HG03095 (cell line): ENCODE measurements around the gene WDR72.

Experiments used
- ATAC-seq: cut with Tn5 transposase; IDR thresholded peaks from one replicate; pipeline ENCODE4 v1.9.1; 2021; ENCODE audit warnings: moderate library complexity; ENCODE audit not compliant: unreplicated experiment

WDR72 gene

GRCh38 chr15:53611145-53611920 is 148.1 kb downstream of the WDR72 start:
- no peak for ATAC-seq

- no peak for ATAC-seq
Observed at GRCh38 chr15:53591041-53591440, 168.4 kb downstream of the WDR72 start.

GRCh38 chr15:53590380-53590779 is 169.1 kb downstream of the WDR72 start:
- no peak for ATAC-seq

GRCh38 chr15:53589520-53590057 is 169.9 kb downstream of the WDR72 start:
- ATAC-seq, result no peak

- no peak for ATAC-seq
Observed at GRCh38 chr15:53588773-53589172, 170.7 kb downstream of the WDR72 start.

GRCh38 chr15:53586799-53587198 is 172.7 kb downstream of the WDR72 start:
- ATAC-seq, result no peak

GRCh38 chr15:53581513-53581912 is 177.9 kb downstream of the WDR72 start:
- no peak for ATAC-seq

- ATAC-seq, result no peak
Observed at GRCh38 chr15:53580366-53580765, 179.1 kb downstream of the WDR72 start.

GRCh38 chr15:53576841-53577240 is 182.6 kb downstream of the WDR72 start:
- no peak for ATAC-seq

GRCh38 chr15:53573091-53573490 is 186.4 kb downstream of the WDR72 start:
- no peak for ATAC-seq

- no peak for ATAC-seq
Observed at GRCh38 chr15:53569751-53570480, 189.5 kb downstream of the WDR72 start.

- ATAC-seq, result no peak
Observed at GRCh38 chr15:53566912-53567311, 192.6 kb downstream of the WDR72 start.

GRCh38 chr15:53565721-53566120 is 193.7 kb downstream of the WDR72 start:
- ATAC-seq, result no peak

- no peak for ATAC-seq
Observed at GRCh38 chr15:53564647-53565046, 194.8 kb downstream of the WDR72 start.

GRCh38 chr15:53563627-53564026 is 195.8 kb downstream of the WDR72 start:
- ATAC-seq, result no peak

- ATAC-seq, result no peak
Observed at GRCh38 chr15:53559364-53560277, 199.8 kb downstream of the WDR72 start.

- ATAC-seq, result no peak
Observed at GRCh38 chr15:53558384-53558783, 201.1 kb downstream of the WDR72 start.

- ATAC-seq, result no peak
Observed at GRCh38 chr15:53555226-53555625, 204.2 kb downstream of the WDR72 start.

GRCh38 chr15:53549697-53550305 is 209.7 kb downstream of the WDR72 start:
- no peak for ATAC-seq

- ATAC-seq, result no peak
Observed at GRCh38 chr15:53548236-53548635, 211.2 kb downstream of the WDR72 start.
